Esophagus muscularis mucosa (tissue), 4 donors: ENCODE data around the gene ZNF343. TPM values are rescaled to one million over a fixed set of nuclear protein-coding genes. Genes with fewer than 3 reads are reported as not detected.

Experiments used
- DNase-seq: peaks from one replicate; pipeline ENCODE4 v3.0.0-alpha.2; 2017; ENCODE audit errors: extremely low spot score
- H3K27ac ChIP-seq, 4 donors: fragments of 200-600 bp; sonication (generic); replicated peaks in 1 of 4; 1 replicate in 3 of 4; 2 replicates in 1 of 4; pipeline ENCODE4 v1.5.1; 2016 to 2019; ENCODE audit warnings: mild to moderate bottlenecking in 1 of 4
- H3K27me3 ChIP-seq, 4 donors: fragments of 200-600 bp; sonication (generic); one replicate each; pipeline versions ENCODE4 v1.5.1 to v1.6.0; 2016 to 2019
- H3K36me3 ChIP-seq, 4 donors: fragments of 200-600 bp; sonication (generic); one replicate each; pipeline ENCODE4 v1.5.1; 2016 to 2019
- H3K4me1 ChIP-seq, 4 donors: fragments of 200-600 bp; sonication (generic); one replicate each; pipeline ENCODE4 v1.5.1; 2016 to 2019
- H3K4me3 ChIP-seq, 4 donors: fragments of 200-600 bp; sonication (generic); 1 replicate in 2 of 4; 2 replicates in 2 of 4; pipeline ENCODE4 v1.5.1; 2016 to 2019; ENCODE audit warnings: mild to moderate bottlenecking in 4 of 4, moderate library complexity in 1 of 4
- H3K9me3 ChIP-seq, 4 donors: fragments of 200-600 bp; sonication (generic); 1 replicate in 3 of 4; 2 replicates in 1 of 4; pipeline ENCODE4 v1.5.1; 2016 to 2019
- EP300 ChIP-seq: sonication (generic); formaldehyde crosslinking; IDR thresholded peaks from one replicate; pipeline ENCODE4 v1.6.1; 2017; ENCODE audit warnings: antibody characterized with exemption
- POLR2A ChIP-seq: fragments of 450-650 bp; IDR thresholded peaks from one replicate; pipeline ENCODE4 v1.6.1; 2017; ENCODE audit warnings: antibody characterized with exemption, moderate library complexity, mild to moderate bottlenecking, low read depth
- POLR2AphosphoS5 ChIP-seq, 2 donors: sonication (generic); formaldehyde crosslinking; IDR thresholded peaks; one replicate each; pipeline ENCODE4 v1.6.1; 2017; ENCODE audit warnings: antibody characterized with exemption in 2 of 2
- WGBS: methylation state at CpG from one replicate; pipeline ENCODE4 v1.1.5; 2018; 5-methylcytosine and 5-hydroxymethylcytosine counted together
- intact Hi-C: fragments of 100-400 bp; cut with DNase I; formaldehyde crosslinking; loops from one replicate; pipeline ENCODE4 v1.15.1; 2023
- total RNA-seq, 4 donors: library from RNA; depleted of rRNA; stranded (reverse); fragments of >200 nt; gene quantifications; one replicate each; pipeline versions ENCODE4 v1.1.0 to v1.2.1, GENCODE V29; 2016
- TF ChIP-seq, protein P1 (sequence below), 3 experiments: fragments of 200-600 bp in 2 of 3; fragments of 450-650 bp in 1 of 3; sonication (generic) in 2 of 3; IDR thresholded peaks; one replicate each; pipeline ENCODE4 v1.5.1; 2017 to 2019; ENCODE audit warnings: antibody characterized with exemption in 3 of 3, mild to moderate bottlenecking in 2 of 3, moderate library complexity in 1 of 3

ZNF343 gene
- total RNA-seq, 4 donors from 2014 or later, result 9.9 to 19.5 (median 16.1) TPM

DNA sequence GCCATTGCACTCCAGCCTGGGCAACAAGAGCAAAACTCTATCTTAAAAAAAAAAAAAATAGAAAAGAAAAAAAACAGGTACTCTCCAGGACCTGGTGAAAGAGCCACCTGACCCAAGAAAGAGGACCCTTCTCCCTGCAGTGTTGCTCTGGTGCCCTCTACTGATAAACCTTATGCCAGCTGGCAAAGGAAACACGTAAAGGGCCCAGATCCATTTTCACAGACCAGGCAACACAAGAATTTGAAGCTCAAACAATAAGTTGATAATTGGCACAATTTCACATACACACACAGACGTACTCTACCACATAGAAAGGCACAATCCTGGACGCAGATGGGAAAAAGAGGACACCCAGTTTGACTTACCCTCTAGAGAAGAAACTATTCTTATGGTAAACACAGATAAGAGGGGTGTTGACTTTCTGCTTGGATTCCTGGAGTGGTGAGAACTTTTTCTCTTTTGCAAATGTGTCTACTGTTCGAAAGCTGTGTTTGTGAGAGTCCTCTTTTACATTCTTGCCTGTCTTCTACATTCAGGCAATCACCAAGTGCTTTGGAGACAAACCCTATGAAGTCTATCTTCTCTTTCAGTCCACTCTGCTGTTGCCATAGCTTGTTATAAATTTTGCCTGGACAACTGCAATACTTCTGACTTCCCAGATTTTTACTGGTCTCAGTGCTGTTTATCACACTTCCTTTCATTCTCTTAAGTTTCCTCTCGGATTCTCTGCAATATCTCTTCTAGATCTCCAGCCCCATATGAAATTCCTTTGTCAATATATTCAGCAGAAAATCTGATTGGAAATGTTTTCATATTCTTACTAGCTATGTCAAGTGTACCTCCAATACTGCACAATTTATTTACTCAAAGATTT lies 31.7 kb downstream of the ZNF343 start:
- Histone ChIP-seq H3K9me3 (no peaks in the 10 kb centered on the region), H3K4me1 (no peaks in the 10 kb centered on the region), H3K27ac (no peak overlapping the region), H3K4me3 (no peak overlapping the region), H3K36me3 (peaks cover under 1 to 31% (median 17%) of the 10 kb centered on the region in 4 donors), H3K27me3 (no peaks in the 10 kb centered on the region)
- DNase-seq, result no peak
- TF ChIP-seq POLR2A (no peak), POLR2AphosphoS5 (IDR thresholded peaks at IDR 0.05) (no peak), EP300 (no peak)
- TF ChIP-seq, protein P1, sequence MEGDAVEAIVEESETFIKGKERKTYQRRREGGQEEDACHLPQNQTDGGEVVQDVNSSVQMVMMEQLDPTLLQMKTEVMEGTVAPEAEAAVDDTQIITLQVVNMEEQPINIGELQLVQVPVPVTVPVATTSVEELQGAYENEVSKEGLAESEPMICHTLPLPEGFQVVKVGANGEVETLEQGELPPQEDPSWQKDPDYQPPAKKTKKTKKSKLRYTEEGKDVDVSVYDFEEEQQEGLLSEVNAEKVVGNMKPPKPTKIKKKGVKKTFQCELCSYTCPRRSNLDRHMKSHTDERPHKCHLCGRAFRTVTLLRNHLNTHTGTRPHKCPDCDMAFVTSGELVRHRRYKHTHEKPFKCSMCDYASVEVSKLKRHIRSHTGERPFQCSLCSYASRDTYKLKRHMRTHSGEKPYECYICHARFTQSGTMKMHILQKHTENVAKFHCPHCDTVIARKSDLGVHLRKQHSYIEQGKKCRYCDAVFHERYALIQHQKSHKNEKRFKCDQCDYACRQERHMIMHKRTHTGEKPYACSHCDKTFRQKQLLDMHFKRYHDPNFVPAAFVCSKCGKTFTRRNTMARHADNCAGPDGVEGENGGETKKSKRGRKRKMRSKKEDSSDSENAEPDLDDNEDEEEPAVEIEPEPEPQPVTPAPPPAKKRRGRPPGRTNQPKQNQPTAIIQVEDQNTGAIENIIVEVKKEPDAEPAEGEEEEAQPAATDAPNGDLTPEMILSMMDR (IDR thresholded peaks at IDR 0.05), result no peak
- intact Hi-C loops, result loop anchor here (10.0 kb wide), 1 partner anchor 168 kb away; no protein-coding TSS in a partner anchor
- WGBS, result 90% methylated on average over 5 of the region's 5 CpGs

DNA sequence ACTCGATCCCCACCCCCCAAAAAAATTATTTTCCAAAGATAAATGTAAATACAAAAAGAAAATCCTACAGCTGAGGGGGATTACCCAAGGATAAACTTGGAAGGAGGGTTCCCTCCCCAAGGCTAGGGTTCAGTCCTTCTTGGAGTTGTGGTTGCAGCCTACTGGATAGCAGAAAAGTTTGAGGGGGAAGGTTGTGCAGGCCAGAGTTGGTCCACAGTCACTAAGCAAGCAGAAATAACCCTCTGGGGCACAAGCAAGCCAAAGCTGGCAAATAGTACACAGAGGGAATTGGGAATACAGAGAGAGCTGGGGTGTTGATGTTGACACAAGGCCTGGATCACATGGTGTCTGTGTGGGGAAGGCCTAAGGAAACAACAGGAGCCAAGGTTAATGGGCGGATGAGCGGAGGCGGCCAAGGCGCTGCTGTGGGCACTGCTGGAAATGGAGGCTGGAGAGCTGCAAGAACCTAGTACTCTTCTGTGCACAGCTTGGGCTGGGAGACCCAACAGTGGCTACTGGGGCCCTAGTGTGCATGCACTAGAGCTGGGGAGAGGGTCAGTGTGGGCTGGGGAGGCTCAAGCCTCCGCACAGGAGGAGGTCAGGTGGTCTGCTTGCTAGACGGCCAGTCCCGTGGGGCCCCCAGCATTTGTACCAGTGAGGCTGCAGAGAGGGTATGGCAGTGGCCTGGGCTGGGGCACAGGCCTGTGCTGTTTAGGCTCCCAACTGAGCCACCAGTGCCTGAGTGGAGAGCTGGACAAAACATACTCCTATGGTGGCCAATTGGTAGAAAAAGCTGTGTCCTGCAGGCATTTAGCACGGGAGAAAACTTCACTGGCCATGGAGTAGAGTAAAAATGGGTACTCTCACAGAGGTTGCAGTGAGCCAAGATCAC lies 32.6 kb downstream of the ZNF343 start:
- H3K36me3 ChIP-seq, result peaks cover 0 to 23% (median 8%) of the 10 kb centered on the region in 4 donors
- WGBS, result 90% methylated on average over 7 of the region's 9 CpGs
- H3K27ac ChIP-seq, result no peak overlapping the region
- H3K27me3 ChIP-seq, result no peaks in the 10 kb centered on the region
- TF ChIP-seq, protein P1 (IDR thresholded peaks at IDR 0.05), result no peak
- TF ChIP-seq EP300 (no peak), POLR2AphosphoS5 (IDR thresholded peaks at IDR 0.05) (no peak), POLR2A (no peak)
- H3K4me3 ChIP-seq, result no peak overlapping the region
- peaks cover 3 to 4% (median 4%) of the 10 kb centered on the region in 4 donors for H3K4me1 ChIP-seq
- intact Hi-C loops, result loop anchor here (10.0 kb wide), 1 partner anchor 169 kb away; no protein-coding TSS in a partner anchor
- no peak for DNase-seq
- H3K9me3 ChIP-seq, result no peaks in the 10 kb centered on the region

DNA sequence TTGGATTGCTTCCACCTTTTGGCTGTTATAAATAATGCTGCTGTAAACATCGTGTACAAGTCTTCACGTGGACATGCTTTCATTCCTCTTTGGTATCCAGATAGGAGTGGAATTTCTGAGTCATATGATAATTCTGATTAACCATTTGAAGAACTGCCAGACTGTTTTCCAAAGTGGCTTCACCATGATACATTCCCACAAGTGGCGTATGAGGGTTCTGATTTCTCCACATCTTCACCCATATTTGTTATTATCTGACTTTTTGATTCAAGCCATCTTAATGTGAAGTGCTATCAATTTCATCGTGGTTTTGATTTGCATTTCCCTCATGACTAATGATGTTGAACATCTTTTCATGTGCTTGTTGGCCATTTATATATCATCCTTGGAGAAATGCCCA lies 35.2 kb downstream of the ZNF343 start:
- Histone ChIP-seq H3K27ac (no peak overlapping the region), H3K4me3 (no peak overlapping the region), H3K36me3 (peaks cover 0 to 7% (median 0%) of the 10 kb centered on the region in 4 donors), H3K27me3 (no peaks in the 10 kb centered on the region), H3K9me3 (no peaks in the 10 kb centered on the region), H3K4me1 (peaks cover 19 to 20% (median 19%) of the 10 kb centered on the region in 4 donors)
- intact Hi-C loops, result loop anchor here (5.0 to 10.0 kb wide), 2 partner anchors 49 to 171 kb away; no protein-coding TSS in a partner anchor
- no peak for DNase-seq
- TF ChIP-seq POLR2A (no peak), EP300 (no peak), POLR2AphosphoS5 (IDR thresholded peaks at IDR 0.05) (no peak)
- TF ChIP-seq, protein P1 (IDR thresholded peaks at IDR 0.05), result no peak
- WGBS, result 59% methylated on average over 4 of the region's 4 CpGs

DNA sequence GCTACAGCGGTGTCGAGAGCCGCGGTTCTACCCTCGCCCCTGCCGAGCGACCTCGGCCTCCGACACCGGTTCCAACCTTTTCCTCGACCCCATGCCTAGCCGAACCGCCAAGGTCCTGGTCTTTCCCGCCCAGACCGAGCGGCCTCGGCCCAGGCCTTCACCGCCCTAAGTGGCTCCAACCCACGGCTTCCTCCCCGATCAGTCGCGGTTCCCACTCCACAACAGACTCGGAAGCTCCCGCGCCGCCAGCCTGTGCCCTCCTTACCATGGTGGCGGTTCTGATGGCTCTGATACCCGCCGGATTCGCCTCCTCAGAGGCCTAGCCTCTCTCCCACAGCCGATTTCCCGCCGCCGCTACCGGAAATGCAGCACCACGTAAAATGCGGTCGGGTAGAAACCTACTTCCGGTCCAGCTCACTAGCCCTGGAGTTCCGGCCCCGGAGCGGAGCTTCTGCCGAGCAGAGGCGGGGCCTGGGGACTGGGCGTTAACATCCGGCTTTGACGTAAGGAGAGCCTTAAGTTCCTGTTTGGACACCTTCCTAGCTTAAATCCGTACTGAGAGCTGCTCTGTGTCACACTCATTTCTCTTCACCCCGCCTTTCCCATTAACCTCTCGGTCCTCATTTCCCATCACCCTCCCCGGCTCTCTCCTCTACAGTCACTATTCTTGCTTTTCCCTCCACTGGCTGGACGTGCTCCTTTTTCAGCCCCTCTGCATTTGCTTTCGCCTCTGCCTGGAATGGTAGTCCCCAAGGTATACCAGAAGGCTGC lies 38.1 kb downstream of the ZNF343 start, which contains the start of gene SNRPB:
Gene SNRPB (minus strand): TSS at position 367 of the 771 bp plus-strand sequence. CDS start 99 bp downstream, at position 268.
- intact Hi-C loops, result loop anchor here (5.0 to 10.0 kb wide), 2 partner anchors 52 to 174 kb away; no protein-coding TSS in a partner anchor
- Histone ChIP-seq H3K4me3 (peak within 1 kb of the TSS; percentile 78 to 87 (median 82)), H3K27me3 (no peaks in the 10 kb centered on the region), H3K9me3 (no peaks in the 10 kb centered on the region), H3K4me1 (peaks cover 25 to 35% (median 32%) of the 10 kb centered on the region in 4 donors), H3K36me3 (peaks cover 14 to 25% (median 22%) of the 10 kb centered on the region in 4 donors), H3K27ac (peak within 1 kb of the TSS; percentile 91 to 95 (median 94))
- peak; percentile 98 for DNase-seq
- TF ChIP-seq EP300, result no peak
- TF ChIP-seq POLR2A, result peak; percentile 76
- TF ChIP-seq, protein P1 (IDR thresholded peaks at IDR 0.05), result peak in 1 of 3 experiments; percentile 4
- peak; percentile 98 to 99 for TF ChIP-seq POLR2AphosphoS5 (IDR thresholded peaks at IDR 0.05)
- WGBS, result 2% methylated on average over 35 of the region's 53 CpGs
